Measurements from ENCODE around the gene NISCH.

NISCH gene

GRCh38 chr3:52440249-52440551 is 15.2 kb upstream of the NISCH start:
- no peak overlapping the region for H3K4me3 ChIP-seq (ENCODE audit: severe bottlenecking)
- H3K27ac ChIP-seq (ENCODE audit: poor library complexity, severe bottlenecking) = no peak overlapping the region
- no peaks in the 10 kb centered on the region for H3K27me3 ChIP-seq (ENCODE audit: insufficient read depth, poor library complexity, severe bottlenecking)
- no peak for DNase-seq (ENCODE audit: low spot score)
- H3K36me3 ChIP-seq (ENCODE audit: low read depth) = no peaks in the 10 kb centered on the region
- TF ChIP-seq, protein P1, sequence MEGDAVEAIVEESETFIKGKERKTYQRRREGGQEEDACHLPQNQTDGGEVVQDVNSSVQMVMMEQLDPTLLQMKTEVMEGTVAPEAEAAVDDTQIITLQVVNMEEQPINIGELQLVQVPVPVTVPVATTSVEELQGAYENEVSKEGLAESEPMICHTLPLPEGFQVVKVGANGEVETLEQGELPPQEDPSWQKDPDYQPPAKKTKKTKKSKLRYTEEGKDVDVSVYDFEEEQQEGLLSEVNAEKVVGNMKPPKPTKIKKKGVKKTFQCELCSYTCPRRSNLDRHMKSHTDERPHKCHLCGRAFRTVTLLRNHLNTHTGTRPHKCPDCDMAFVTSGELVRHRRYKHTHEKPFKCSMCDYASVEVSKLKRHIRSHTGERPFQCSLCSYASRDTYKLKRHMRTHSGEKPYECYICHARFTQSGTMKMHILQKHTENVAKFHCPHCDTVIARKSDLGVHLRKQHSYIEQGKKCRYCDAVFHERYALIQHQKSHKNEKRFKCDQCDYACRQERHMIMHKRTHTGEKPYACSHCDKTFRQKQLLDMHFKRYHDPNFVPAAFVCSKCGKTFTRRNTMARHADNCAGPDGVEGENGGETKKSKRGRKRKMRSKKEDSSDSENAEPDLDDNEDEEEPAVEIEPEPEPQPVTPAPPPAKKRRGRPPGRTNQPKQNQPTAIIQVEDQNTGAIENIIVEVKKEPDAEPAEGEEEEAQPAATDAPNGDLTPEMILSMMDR (IDR thresholded peaks at IDR 0.05; ENCODE audit: poor library complexity, severe bottlenecking) = no peak
- peaks cover 5% of the 10 kb centered on the region for H3K4me1 ChIP-seq (ENCODE audit: insufficient read depth, poor library complexity, severe bottlenecking)
- ATAC-seq (ENCODE audit: low read depth) = no peak
- H3K9me3 ChIP-seq (ENCODE audit: severe bottlenecking) = no peaks in the 10 kb centered on the region

DNA sequence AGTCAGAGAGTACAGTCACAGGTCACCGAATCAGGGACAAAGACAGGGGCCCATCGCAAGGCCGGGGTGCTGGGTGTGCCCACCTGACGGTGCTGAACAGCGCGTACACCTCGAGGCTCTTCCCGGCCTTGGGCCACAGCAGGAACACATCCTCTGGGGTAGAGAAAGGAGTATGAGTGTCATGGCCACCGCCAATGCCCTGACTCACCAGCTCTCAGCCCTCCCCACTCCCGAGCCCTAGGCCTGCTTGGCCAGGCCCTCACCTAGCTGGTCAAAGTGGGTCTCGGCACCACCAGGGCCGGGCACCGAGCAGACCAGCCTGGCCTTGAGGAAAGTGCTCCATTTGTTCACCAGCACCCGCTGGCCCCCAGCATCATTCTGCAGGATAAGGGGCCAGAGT is 14.7 kb upstream of the NISCH start:
- DNase-seq (ENCODE audit: low spot score) (no peak), ATAC-seq (ENCODE audit: low read depth) (no peak)
- no peak overlapping the region for H3K27ac ChIP-seq (ENCODE audit: poor library complexity, severe bottlenecking)
- H3K4me1 ChIP-seq (ENCODE audit: insufficient read depth, poor library complexity, severe bottlenecking) = peaks cover 5% of the 10 kb centered on the region
- H3K27me3 ChIP-seq (ENCODE audit: insufficient read depth, poor library complexity, severe bottlenecking) = no peaks in the 10 kb centered on the region
- H3K4me3 ChIP-seq (ENCODE audit: severe bottlenecking) = no peak overlapping the region
- no peaks in the 10 kb centered on the region for H3K36me3 ChIP-seq (ENCODE audit: low read depth)
- H3K9me3 ChIP-seq (ENCODE audit: severe bottlenecking) = no peaks in the 10 kb centered on the region
- TF ChIP-seq, protein P1 (IDR thresholded peaks at IDR 0.05; ENCODE audit: poor library complexity, severe bottlenecking) = no peak

DNA sequence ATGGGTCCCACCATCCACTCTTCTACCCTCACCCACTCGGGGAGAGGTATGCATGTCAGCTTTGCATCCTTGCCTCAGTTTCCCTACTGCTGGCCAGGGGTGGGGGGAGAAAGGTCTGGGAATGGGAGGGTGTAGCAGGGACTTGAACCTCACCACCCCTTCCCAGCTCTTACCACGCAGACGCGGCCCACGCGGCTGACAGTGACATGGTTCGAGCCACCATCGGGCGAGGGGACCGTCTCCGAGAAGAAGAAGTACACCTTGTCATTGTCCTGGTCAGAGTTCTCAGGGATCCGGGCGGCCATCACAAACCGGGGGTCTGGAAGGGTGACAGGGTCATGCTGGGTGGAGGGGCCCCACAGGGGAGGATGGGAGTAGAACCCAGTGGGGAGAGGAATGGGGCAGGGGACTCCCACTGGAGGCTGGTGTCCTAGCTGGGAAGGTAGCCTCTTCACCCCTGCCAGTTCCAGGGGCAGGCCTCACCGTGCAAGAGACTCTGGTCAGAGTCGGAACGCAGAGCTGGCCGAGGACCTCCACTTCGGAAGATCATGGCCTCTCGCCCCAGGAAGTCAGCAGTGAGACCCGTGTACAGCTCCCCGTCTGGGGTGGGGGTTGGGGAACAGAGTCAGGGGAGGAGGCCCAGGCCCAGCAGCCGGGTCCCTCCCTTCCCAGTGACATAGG is 14.2 kb upstream of the NISCH start:
- ATAC-seq (ENCODE audit: low read depth) = no peak
- H3K27ac ChIP-seq (ENCODE audit: poor library complexity, severe bottlenecking) = no peak overlapping the region

DNA sequence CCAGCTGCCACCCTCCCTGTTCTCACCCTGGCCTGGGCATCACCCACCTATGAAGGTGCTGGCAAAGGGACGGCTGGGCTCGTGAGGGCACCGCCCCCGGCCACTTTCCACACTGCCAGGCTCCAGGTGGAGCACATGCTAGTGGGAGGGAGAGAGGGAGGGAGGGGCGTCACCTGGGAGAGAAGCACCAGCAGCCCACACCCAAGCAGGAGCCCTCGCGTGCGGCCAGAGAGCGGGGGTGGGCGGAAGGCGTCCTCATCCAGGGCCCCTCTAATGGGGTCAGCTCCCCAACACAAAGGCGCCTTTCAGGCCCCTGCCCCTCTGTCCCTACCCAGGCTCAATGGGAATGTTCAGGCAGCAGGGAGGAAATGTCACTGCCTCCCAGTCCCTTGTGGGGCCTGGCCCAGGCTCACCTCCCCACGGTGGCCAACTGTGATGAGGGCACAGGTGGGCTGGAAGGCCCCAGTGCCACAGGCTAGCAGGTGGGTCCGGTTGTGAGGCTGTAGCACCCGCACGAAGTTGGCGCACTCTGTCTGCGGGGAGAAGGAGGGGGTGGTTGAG is 13.6 kb upstream of the NISCH start:
- DNase-seq (ENCODE audit: low spot score) (no peak), ATAC-seq (ENCODE audit: low read depth) (no peak)
- H3K9me3 ChIP-seq (ENCODE audit: severe bottlenecking) = no peaks in the 10 kb centered on the region
- TF ChIP-seq, protein P1 (IDR thresholded peaks at IDR 0.05; ENCODE audit: poor library complexity, severe bottlenecking) = no peak
- no peak overlapping the region for H3K27ac ChIP-seq (ENCODE audit: poor library complexity, severe bottlenecking)
- peaks cover 5% of the 10 kb centered on the region for H3K4me1 ChIP-seq (ENCODE audit: insufficient read depth, poor library complexity, severe bottlenecking)
- H3K4me3 ChIP-seq (ENCODE audit: severe bottlenecking) = no peak overlapping the region
- H3K36me3 ChIP-seq (ENCODE audit: low read depth) = no peaks in the 10 kb centered on the region
- no peaks in the 10 kb centered on the region for H3K27me3 ChIP-seq (ENCODE audit: insufficient read depth, poor library complexity, severe bottlenecking)

More for the DNA sequence above, 14.2 kb upstream of the NISCH start:
- H3K27me3 ChIP-seq (ENCODE audit: insufficient read depth, poor library complexity, severe bottlenecking) = no peaks in the 10 kb centered on the region
- no peak overlapping the region for H3K4me3 ChIP-seq (ENCODE audit: severe bottlenecking)
- H3K4me1 ChIP-seq (ENCODE audit: insufficient read depth, poor library complexity, severe bottlenecking) = peaks cover 5% of the 10 kb centered on the region
- DNase-seq (ENCODE audit: low spot score) = no peak
- no peaks in the 10 kb centered on the region for H3K9me3 ChIP-seq (ENCODE audit: severe bottlenecking)
- TF ChIP-seq, protein P1 (IDR thresholded peaks at IDR 0.05; ENCODE audit: poor library complexity, severe bottlenecking) = no peak
- no peaks in the 10 kb centered on the region for H3K36me3 ChIP-seq (ENCODE audit: low read depth)

Measured in RWPE2 (cell line).